NOMO-1 (cell line): ENCODE measurements around the gene SCYL3.

Experiments used
- DNase-seq, 2 experiments: peaks; one replicate each; lab custom pipeline; 2025; ENCODE audit not compliant: unreplicated experiment in 2 of 2; lab: John Stamatoyannopoulos, UW

The SCYL3 gene

DNA sequence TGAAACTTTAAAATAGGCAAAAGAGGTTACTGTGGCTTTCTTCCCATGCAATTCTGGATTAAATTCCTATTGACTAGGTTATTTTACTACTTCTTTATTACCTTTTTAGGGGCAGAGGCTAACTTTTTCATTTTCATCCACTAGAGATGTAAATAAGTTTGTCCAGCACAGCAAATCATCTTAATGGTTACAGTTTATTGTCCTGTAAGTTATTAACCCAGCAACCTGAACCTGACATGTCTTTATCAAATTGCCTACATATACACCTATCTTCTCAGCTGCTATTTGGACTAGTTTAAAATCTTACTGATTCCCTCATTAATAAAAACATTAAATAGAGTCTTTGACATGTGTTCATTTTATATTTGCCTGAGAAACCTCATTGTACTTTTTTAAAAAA is 6.9 kb upstream of the SCYL3 start:
- no peak for DNase-seq

GRCh38 chr1:169899519-169900217 is 6.0 kb upstream of the SCYL3 start:
- DNase-seq = no peak

GRCh38 chr1:169896013-169896412 is 2.3 kb upstream of the SCYL3 start:
- peak; percentile 5 to 45 for DNase-seq

GRCh38 chr1:169894424-169895145 is 889 bp upstream of the SCYL3 start:
- DNase-seq = no peak

GRCh38 chr1:169892927-169893644 is 610 bp downstream of the SCYL3 start:
- peak in 1 of 2 experiments; percentile 30 for DNase-seq

- no peak for DNase-seq
Observed at GRCh38 chr1:169892176-169892926, 1.3 kb downstream of the SCYL3 start.

DNA sequence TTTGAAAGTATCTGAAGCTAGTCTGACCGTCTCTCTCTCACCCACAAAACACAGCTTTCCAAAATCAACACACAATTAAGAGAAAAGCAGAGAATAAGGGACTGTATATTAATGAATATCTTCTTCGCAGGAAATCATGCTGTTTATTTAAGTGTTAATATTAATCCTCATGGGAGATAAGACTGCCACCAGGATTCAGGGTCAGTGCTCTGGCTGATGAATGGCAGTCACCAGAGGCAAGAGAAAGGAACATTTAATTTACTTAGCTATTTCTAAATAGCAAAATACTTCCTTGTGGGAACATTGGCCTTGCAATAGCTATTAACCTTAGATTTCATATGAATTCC is 2.2 kb downstream of the SCYL3 start:
- DNase-seq = no peak

- peak; percentile 10 to 27 for DNase-seq
Observed at GRCh38 chr1:169890761-169891538, 2.7 kb downstream of the SCYL3 start.

DNA sequence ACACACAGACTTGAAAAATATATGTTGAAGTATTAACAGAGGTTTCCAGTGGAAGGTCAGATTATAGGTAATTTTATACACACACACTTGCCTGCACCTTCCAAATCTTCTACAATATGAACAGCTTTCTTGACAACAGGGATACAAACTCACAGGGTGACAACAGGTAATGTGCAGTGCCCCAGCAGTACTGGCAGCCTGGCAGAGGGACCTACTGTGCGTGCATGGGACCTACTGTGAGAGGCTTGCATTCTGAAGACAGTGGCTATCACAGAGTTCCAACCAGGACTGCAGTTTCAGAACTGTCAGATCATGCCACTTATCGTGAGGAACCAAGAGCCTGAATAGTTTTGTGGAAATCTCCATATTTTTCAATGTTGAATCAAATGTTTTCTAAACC is 3.8 kb downstream of the SCYL3 start:
- no peak for DNase-seq

DNA sequence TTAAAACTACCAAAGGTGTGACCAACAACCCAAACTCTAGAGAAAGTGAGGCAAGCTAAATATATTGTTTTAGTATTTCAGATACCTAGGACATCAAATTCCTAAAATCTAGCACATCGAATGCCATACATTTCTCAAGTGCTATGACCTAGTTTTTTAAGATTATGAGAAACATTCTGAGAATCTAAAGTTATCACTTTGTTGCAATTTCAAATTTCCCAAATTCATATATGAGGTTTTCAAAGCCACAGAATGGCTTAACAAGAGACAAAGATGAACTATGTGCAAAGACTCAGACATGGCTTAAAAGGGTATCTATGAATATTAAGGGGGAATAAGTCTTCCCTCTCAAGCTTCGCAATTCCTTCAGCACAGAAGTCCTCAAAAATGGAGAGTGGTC is 6.8 kb downstream of the SCYL3 start:
- DNase-seq = no peak

GRCh38 chr1:169886422-169886821 is 7.3 kb downstream of the SCYL3 start:
- DNase-seq = no peak

DNA sequence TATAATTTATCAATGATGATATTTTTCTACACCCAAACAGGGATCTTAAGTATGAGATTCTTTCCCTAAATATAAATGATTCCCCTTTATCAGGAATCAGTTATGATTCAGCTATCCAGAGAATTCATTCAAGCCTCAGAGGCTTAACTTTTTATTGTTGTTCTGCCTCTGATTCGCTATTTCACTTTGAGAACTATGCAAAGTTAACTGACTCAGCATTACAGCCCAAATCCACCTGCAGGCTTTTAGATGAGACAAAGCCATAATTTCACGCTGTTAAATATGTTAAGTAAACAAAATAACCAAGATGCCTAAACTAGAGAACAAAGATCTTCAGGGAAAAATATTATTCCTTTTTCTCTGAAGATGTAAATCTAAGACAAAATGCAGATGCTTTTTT is 8.5 kb downstream of the SCYL3 start:
- DNase-seq = no peak

- no peak for DNase-seq
Observed at GRCh38 chr1:169884634-169885033, 9.1 kb downstream of the SCYL3 start.

GRCh38 chr1:169882039-169882511 is 11.6 kb downstream of the SCYL3 start:
- DNase-seq = no peak

DNA sequence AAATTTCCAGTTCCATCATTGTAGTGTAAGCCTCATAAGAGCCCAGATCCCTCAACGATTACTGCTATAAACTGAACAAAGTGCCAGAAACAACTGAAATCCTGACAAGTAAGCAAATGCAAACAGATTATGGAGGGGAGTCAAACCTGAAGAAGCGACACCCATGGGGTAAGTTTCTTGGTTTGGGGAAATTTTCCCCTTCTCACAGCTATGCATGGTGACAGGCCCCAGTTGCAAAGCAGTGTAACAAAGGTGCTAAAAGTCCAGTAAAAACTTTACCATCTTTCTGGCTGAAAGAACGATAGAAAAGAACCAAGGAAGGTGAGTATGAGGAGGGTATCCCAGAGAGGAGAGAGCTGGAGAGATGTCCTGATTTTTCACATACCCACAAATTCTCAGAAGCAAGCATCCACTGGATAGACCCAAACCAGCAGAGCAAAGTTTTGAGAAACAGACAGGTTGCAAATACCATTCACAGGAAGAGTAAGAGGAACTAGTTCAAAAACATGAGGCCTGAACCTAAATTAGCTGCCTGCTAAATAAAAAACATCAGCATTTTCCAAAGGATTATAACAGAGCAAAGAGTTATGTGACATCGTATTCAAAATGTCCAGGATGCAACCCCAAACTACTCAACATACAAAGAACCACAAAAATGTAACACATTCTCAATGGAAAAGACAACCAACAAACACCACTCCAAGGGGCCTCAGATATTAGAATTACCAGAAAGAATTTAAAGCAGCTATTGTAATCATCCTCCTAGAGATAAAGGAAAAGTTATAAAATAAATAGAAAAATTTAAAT is 14.5 kb downstream of the SCYL3 start:
- DNase-seq = no peak

DNA sequence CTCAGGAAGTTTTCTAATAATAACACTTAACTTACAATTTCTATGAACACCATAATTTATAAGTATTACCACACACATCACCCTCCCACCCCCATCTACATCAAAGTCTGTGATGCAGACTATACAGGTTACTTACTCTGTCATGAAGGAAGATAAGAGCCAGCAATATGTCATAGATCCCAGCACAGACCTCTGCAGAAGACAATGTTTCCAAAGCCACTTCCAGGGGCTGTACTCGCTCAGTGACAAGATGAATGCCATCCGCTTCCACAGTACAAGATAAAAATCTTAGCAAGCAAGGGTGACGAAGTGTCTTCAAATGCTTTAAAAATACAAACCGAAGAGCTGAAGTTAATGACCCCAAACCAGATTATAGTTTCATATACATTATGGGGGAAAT is 15.2 kb downstream of the SCYL3 start:
- no peak for DNase-seq

DNA sequence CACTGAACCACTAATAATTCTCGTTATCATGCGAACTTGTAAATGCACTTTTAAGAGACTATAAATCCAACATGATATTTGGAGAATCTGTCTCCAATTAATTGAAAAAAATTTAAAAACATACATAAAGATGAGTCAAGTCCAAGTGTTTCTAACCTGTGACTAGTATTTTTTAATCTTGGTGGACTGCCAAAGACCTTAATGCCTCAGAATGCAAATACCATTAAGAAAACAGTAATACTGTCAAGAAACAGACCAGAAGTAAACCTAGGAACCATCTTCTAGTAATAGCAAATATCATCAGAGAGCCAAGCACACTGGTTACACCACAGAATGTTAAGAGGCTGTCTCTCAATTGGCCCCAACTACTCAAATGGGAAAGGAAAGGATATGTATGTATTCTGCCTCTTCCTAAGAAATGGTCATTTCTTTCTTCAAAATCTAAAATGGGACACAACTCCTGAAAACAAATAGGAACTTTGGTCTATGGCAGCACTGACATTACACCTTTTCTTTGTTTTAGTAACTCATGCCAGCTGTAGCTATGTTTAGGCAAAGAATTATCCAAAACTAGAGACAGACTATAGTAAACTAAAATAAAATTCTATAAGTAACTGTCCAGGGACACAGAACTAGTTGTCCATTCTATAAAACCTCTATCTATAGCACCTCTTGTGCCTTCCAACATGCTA is 15.8 kb downstream of the SCYL3 start:
- no peak for DNase-seq

DNA sequence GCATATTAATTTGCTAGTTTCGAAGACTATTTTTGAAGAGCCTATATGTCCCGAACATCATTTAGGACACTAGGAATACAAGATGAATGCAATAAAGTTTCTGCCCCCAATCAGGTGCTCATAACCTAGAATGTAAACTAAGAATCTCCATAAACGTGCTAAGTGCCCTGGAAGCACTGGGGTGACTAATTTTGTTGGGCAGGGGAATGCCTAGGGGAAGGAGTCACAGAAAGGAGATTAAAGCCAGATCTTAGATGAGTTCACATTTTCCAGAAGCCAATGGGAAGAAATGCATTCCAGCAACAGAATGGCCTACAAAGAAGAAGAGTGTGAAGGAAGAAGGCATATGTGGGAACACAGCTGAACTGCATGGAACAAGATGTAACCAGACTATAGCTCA is 19.5 kb downstream of the SCYL3 start:
- DNase-seq = no peak
